H1 (cell line): ENCODE data around the gene CD300LF. TPM values are rescaled to one million over a fixed set of nuclear protein-coding genes. Genes with fewer than 3 reads are reported as not detected.

Source experiments
- FOSL1 ChIP-seq: IDR thresholded peaks from 2 replicates; pipeline ENCODE4 v1.6.1; 2011; ENCODE audit warnings: mild to moderate bottlenecking, low read depth, low read length, moderate library complexity; ENCODE audit not compliant: insufficient read depth
- PHF8 ChIP-seq: fragments of 200-600 bp; sonication (generic); conservative IDR thresholded peaks from 2 replicates; pipeline ENCODE4 v1.7.1; 2012; ENCODE audit warnings: low read depth, mild to moderate bottlenecking, inconsistent platforms, low read length, moderate library complexity
- polyA plus RNA-seq, 7 experiments: library from polyadenylated mRNA; depleted of rRNA in 3 of 7; stranded (reverse) in 5 of 7; unstranded in 2 of 7; fragments of >200 nt in 5 of 7; fragments of 200-250 nt in 2 of 7; gene quantifications; 1 replicate in 5 of 7; 2 replicates in 1 of 7; 4 replicates in 1 of 7; pipeline versions ENCODE4 v1.2.1 to v1.2.3, GENCODE V29; 2011 to 2013; ENCODE audit warnings: missing spikeins in 2 of 7, mixed read lengths in 2 of 7
- total RNA-seq: library from RNA; stranded (reverse); fragmentation: NEBNext Ultra II Directional; extraction: Animal tissue kit (Norgen Biotek cat#: 25700); gene quantifications from 2 replicates; pipeline ENCODE4 v1.2.1, GENCODE V29; 2021
- TF ChIP-seq, protein P1 (sequence below): IDR thresholded peaks from 2 replicates; pipeline ENCODE4 v1.6.1; 2012; ENCODE audit warnings: low read length, inconsistent platforms

Gene CD300LF
- total and polyA plus RNA-seq, 2 of the 8 experiments (the other 6 are each of a cell fraction or from before 2014, with no cell fraction given): not detected

DNA sequence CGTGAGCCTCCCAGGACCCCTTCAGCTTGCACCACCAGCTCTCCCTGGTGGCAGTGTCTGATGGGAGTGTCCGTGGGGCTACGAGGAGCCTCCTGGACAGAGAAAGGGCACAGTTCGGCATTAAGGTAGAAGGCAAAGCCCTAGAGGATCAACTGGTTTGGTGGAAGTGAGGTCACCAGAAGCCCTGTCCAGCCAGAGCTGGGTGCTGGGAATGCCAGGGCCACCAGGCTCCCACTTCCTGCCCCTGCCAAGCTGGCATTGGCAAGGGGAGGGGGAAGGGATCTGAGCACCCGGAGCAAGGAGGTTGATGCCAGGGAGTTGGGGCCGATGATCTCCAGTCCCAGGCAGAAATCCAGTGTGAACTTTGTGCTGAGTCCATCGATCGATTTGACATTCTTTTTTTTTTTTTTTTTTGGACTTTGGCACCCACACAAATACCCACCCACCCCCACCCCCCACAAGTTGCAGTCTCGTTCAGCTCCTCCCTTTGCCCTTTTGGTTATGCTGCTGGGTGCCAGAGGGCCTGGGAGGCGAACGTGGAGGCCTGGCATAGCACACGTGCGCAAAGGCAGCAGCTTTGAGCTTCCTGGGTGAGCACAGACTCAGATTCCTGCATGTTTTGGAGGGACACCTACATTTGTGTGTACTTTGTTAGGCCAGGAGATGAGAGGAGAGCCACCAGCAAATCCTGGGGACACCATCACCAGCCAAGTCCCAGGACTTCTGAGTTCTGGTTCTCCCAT is 37.8 kb upstream of the CD300LF start (continued):
- TF ChIP-seq, protein P1, sequence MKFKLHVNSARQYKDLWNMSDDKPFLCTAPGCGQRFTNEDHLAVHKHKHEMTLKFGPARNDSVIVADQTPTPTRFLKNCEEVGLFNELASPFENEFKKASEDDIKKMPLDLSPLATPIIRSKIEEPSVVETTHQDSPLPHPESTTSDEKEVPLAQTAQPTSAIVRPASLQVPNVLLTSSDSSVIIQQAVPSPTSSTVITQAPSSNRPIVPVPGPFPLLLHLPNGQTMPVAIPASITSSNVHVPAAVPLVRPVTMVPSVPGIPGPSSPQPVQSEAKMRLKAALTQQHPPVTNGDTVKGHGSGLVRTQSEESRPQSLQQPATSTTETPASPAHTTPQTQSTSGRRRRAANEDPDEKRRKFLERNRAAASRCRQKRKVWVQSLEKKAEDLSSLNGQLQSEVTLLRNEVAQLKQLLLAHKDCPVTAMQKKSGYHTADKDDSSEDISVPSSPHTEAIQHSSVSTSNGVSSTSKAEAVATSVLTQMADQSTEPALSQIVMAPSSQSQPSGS: no peak
- no peak for TF ChIP-seq FOSL1
- TF ChIP-seq PHF8: no peak
- TF ChIP-seq, all 59 proteins: peak for 0
